ENCODE data around the gene CRYGN.

Gene CRYGN

DNA sequence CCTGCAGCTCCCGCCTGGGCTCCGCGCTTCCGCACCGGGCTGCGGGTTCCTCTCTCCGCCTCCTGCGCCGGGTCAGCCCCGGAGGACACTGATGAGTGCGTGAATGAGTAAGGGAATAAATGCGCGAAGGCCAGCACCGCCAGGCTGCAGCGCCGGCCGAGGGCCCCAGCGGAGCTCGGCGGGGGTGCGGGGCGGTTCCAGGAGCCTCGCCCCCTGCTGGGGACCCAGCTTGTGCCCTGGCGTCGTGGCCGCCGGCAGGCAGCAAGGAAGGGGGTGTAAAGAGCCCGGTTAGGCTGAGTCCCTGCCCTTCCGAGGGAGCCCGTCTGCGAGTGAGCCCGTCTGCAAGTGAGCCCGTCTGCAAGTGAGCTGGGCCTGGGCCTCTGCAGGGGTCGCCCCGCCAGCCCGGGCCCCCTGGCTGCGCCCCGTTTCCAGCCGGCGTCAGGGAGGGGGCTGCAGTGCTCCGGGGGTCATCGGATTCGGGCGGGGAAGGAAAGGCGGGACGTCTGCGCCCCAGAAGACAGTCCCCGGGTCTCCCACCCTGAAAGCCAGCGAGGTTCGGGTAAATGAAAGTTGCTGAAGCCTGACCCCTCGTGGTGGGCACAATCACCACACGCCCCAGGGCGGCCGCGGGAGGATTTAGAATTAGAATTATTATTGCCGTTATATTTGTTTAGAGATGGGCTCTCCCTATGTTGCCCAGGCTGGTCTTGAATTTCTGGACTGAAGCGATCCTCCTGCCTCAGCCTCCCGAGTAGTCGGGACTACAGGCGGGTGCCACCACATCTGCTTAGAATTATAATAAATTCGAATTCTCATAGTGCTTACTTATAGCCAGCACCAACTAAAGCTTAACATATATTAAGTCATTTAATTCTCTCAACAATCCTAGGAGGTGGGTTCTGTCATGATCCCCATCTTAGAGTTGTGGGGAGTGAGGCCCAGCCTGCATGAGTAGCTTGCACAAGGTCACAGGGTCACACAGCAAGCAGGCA is 8.6 kb upstream of the CRYGN start:
- Histone ChIP-seq H3K4me3 (ENCODE audit: low read depth in 1 of 2, low read length in 1 of 2) (peak overlapping the region; percentile 54 to 64), H3K36me3 (no peaks in the 10 kb centered on the region), H3K9me3 (no peaks in the 10 kb centered on the region), H3K27me3 (peaks cover 42% of the 10 kb centered on the region), H3K27ac (peak overlapping the region; percentile 45), H3K4me1 (ENCODE audit: control insufficient read depth in 1 of 2, insufficient read depth in 1 of 2, low read depth in 1 of 2, low read length in 1 of 2) (peaks cover 6 to 8% of the 10 kb centered on the region in 2 experiments)
- TF ChIP-seq, protein P1, sequence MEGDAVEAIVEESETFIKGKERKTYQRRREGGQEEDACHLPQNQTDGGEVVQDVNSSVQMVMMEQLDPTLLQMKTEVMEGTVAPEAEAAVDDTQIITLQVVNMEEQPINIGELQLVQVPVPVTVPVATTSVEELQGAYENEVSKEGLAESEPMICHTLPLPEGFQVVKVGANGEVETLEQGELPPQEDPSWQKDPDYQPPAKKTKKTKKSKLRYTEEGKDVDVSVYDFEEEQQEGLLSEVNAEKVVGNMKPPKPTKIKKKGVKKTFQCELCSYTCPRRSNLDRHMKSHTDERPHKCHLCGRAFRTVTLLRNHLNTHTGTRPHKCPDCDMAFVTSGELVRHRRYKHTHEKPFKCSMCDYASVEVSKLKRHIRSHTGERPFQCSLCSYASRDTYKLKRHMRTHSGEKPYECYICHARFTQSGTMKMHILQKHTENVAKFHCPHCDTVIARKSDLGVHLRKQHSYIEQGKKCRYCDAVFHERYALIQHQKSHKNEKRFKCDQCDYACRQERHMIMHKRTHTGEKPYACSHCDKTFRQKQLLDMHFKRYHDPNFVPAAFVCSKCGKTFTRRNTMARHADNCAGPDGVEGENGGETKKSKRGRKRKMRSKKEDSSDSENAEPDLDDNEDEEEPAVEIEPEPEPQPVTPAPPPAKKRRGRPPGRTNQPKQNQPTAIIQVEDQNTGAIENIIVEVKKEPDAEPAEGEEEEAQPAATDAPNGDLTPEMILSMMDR (IDR thresholded peaks at IDR 0.05): peak; percentile 56

- Histone ChIP-seq H3K4me1 (ENCODE audit: control insufficient read depth in 1 of 2, insufficient read depth in 1 of 2, low read depth in 1 of 2, low read length in 1 of 2) (peaks cover 6 to 8% of the 10 kb centered on the region in 2 experiments), H3K36me3 (no peaks in the 10 kb centered on the region), H3K4me3 (ENCODE audit: low read depth in 1 of 2, low read length in 1 of 2) (peak overlapping the region; percentile 54 to 64), H3K9me3 (no peaks in the 10 kb centered on the region), H3K27ac (no peak overlapping the region), H3K27me3 (peaks cover 42% of the 10 kb centered on the region)
- TF ChIP-seq, protein P1 (IDR thresholded peaks at IDR 0.05): no peak
Measured at GRCh38 chr7:151447901-151448260, 7.9 kb upstream of the CRYGN start.

DNA sequence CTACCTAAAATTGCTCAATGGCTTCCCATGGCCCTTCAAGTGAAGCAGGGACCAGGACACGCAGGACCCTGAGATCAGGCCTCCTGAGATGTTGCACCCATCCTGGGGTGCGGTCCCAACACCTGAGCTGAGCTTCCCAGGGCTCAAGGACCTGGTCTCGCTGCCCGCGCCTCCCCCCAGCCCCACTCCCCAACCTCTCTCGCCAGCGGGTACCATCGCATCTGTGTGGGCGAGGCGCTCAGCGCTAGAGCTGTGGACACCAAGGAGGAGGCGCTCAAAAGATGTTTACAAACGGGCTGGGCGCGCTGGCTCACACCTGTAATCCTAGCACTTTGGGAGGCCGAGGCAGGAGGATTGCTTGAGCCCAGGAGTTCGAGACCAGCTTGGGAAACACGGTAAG is 7.4 kb upstream of the CRYGN start:
- no peak overlapping the region for H3K27ac ChIP-seq
- H3K4me3 ChIP-seq (ENCODE audit: low read depth in 1 of 2, low read length in 1 of 2): no peak overlapping the region
- TF ChIP-seq, protein P1 (IDR thresholded peaks at IDR 0.05): no peak
- no peaks in the 10 kb centered on the region for H3K9me3 ChIP-seq
- H3K4me1 ChIP-seq (ENCODE audit: control insufficient read depth in 1 of 2, insufficient read depth in 1 of 2, low read depth in 1 of 2, low read length in 1 of 2): peaks cover 6 to 8% of the 10 kb centered on the region in 2 experiments
- H3K27me3 ChIP-seq: peaks cover 42% of the 10 kb centered on the region
- H3K36me3 ChIP-seq: no peaks in the 10 kb centered on the region

DNA sequence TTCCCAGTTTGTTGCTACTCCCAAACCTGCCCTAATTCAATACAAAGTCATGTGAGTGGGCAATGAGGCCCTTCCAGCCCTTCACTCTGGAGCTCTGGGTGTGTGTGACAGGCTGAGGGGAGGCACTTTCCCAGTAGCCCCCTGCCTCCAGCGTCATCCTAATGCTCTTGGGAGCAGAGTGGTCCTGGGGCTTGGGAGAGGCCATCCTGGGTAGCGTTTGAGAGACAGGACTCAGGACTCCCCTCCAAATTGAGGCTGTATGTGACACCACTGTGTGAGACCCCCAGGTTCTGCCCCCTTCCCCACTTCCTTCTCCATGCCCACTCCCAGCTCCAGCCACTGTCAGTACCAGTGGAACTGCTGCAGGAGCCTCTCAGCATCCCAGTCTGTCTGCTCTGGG is 6.5 kb upstream of the CRYGN start:
- Histone ChIP-seq H3K4me1 (ENCODE audit: control insufficient read depth in 1 of 2, insufficient read depth in 1 of 2, low read depth in 1 of 2, low read length in 1 of 2) (peaks cover 8 to 9% of the 10 kb centered on the region in 2 experiments), H3K4me3 (ENCODE audit: low read depth in 1 of 2, low read length in 1 of 2) (no peak overlapping the region), H3K36me3 (no peaks in the 10 kb centered on the region), H3K27ac (no peak overlapping the region), H3K27me3 (peaks cover 42% of the 10 kb centered on the region), H3K9me3 (no peaks in the 10 kb centered on the region)
- TF ChIP-seq, protein P1 (IDR thresholded peaks at IDR 0.05): no peak

- Histone ChIP-seq H3K9me3 (no peaks in the 10 kb centered on the region), H3K4me3 (ENCODE audit: low read depth in 1 of 2, low read length in 1 of 2) (no peak overlapping the region), H3K36me3 (no peaks in the 10 kb centered on the region), H3K27me3 (peaks cover 53% of the 10 kb centered on the region), H3K4me1 (ENCODE audit: control insufficient read depth in 1 of 2, insufficient read depth in 1 of 2, low read depth in 1 of 2, low read length in 1 of 2) (peaks cover 13% of the 10 kb centered on the region in 2 experiments), H3K27ac (no peak overlapping the region)
- TF ChIP-seq, protein P1 (IDR thresholded peaks at IDR 0.05): no peak
Measured at GRCh38 chr7:151444632-151445031, 4.7 kb upstream of the CRYGN start.
